ENCODE results near the gene SMPD3.

Gene SMPD3

GRCh38 chr16:68470461-68471150 is 22.3 kb upstream of the SMPD3 start:
- DNase-seq (ENCODE audit: low read depth): no peak

GRCh38 chr16:68469796-68470460 is 21.6 kb upstream of the SMPD3 start:
- DNase-seq (ENCODE audit: low read depth): no peak

GRCh38 chr16:68468842-68469241 is 20.5 kb upstream of the SMPD3 start:
- DNase-seq (ENCODE audit: low read depth): no peak

- no peak for DNase-seq (ENCODE audit: low read depth)
Observed at GRCh38 chr16:68466174-68466573, 17.9 kb upstream of the SMPD3 start.

GRCh38 chr16:68463904-68464303 is 15.6 kb upstream of the SMPD3 start:
- no peak for DNase-seq (ENCODE audit: low read depth)

- no peak for DNase-seq (ENCODE audit: low read depth)
Observed at GRCh38 chr16:68460067-68460466, 11.8 kb upstream of the SMPD3 start.

GRCh38 chr16:68459457-68459856 is 11.1 kb upstream of the SMPD3 start:
- DNase-seq (ENCODE audit: low read depth): no peak

- no peak for DNase-seq (ENCODE audit: low read depth)
Observed at GRCh38 chr16:68458551-68458950, 10.2 kb upstream of the SMPD3 start.

- DNase-seq (ENCODE audit: low read depth): no peak
Observed at GRCh38 chr16:68458101-68458500, 9.8 kb upstream of the SMPD3 start.

- DNase-seq (ENCODE audit: low read depth): no peak
Observed at GRCh38 chr16:68455631-68456030, 7.3 kb upstream of the SMPD3 start.

GRCh38 chr16:68454920-68455435 is 6.7 kb upstream of the SMPD3 start:
- DNase-seq (ENCODE audit: low read depth): no peak

- DNase-seq (ENCODE audit: low read depth): no peak
Observed at GRCh38 chr16:68453816-68454215, 5.5 kb upstream of the SMPD3 start.

- no peak for DNase-seq (ENCODE audit: low read depth)
Observed at GRCh38 chr16:68452176-68452575, 3.9 kb upstream of the SMPD3 start.

GRCh38 chr16:68451676-68452075 is 3.4 kb upstream of the SMPD3 start:
- DNase-seq (ENCODE audit: low read depth): no peak

- no peak for DNase-seq (ENCODE audit: low read depth)
Observed at GRCh38 chr16:68450741-68451255, 2.5 kb upstream of the SMPD3 start.

- no peak for DNase-seq (ENCODE audit: low read depth)
Observed at GRCh38 chr16:68447653-68448359, 502 bp downstream of the SMPD3 start.

- DNase-seq (ENCODE audit: low read depth): no peak
Observed at GRCh38 chr16:68446681-68447652, 1.3 kb downstream of the SMPD3 start.

- no peak for DNase-seq (ENCODE audit: low read depth)
Observed at GRCh38 chr16:68445458-68445857, 2.9 kb downstream of the SMPD3 start.

- no peak for DNase-seq (ENCODE audit: low read depth)
Observed at GRCh38 chr16:68444056-68444657, 4.2 kb downstream of the SMPD3 start.

GRCh38 chr16:68436581-68436980 is 11.7 kb downstream of the SMPD3 start:
- no peak for DNase-seq (ENCODE audit: low read depth)

- no peak for DNase-seq (ENCODE audit: low read depth)
Observed at GRCh38 chr16:68434624-68435210, 13.6 kb downstream of the SMPD3 start.

Data from fibroblast of gingiva (primary cell).